ENCODE results near the gene ARHGEF1.

The ARHGEF1 gene

GRCh38 chr19:41945135-41945766, 62.3 kb downstream of the ARHGEF1 start:
- H3K36me3 ChIP-seq (ENCODE audit: insufficient read depth, low read length), result no peaks in the 10 kb centered on the region
- ATAC-seq (ENCODE audit: insufficient read depth, low read depth) (no peak), DNase-seq (no peak)
- no peaks in the 10 kb centered on the region for H3K79me2 ChIP-seq (ENCODE audit: insufficient read depth, low read length)
- no peaks in the 10 kb centered on the region for H3K27me3 ChIP-seq (ENCODE audit: insufficient read depth, low read length, poor library complexity)
- no peak overlapping the region for H3K4me2 ChIP-seq (ENCODE audit: insufficient read depth, low read length)
- no peaks in the 10 kb centered on the region for H3K4me1 ChIP-seq (ENCODE audit: insufficient read depth, low read length)
- no peaks in the 10 kb centered on the region for H3K9me3 ChIP-seq (ENCODE audit: insufficient read depth, low read length, severe bottlenecking)
- H4K20me1 ChIP-seq (ENCODE audit: insufficient read depth, low read length), result no peaks in the 10 kb centered on the region
- H3K27ac ChIP-seq (ENCODE audit: low read length), result no peak overlapping the region; the same call in 1 of the 2 replicates
- TF ChIP-seq CTCF (IDR thresholded peaks at IDR 0.05; ENCODE audit: borderline replicate concordance, extremely low read depth, low read length, poor library complexity, severe bottlenecking), result no peak
- TF ChIP-seq EZH2 (IDR thresholded peaks at IDR 0.05; ENCODE audit: borderline replicate concordance, low read depth, low read length, severe bottlenecking), result no peak
- no peak overlapping the region for H2AFZ ChIP-seq (ENCODE audit: low read depth, low read length)
- no peak overlapping the region for H3K4me3 ChIP-seq (ENCODE audit: low read depth in 1 of 2, low read length in 2 of 2)
- H3K9ac ChIP-seq (ENCODE audit: low read depth, low read length), result no peak overlapping the region

GRCh38 chr19:41947091-41947490, 64.1 kb downstream of the ARHGEF1 start:
- ATAC-seq (ENCODE audit: insufficient read depth, low read depth) (no peak), DNase-seq (no peak)
- Histone ChIP-seq H3K36me3 (ENCODE audit: insufficient read depth, low read length) (no peaks in the 10 kb centered on the region), H3K4me2 (ENCODE audit: insufficient read depth, low read length) (no peak overlapping the region), H3K79me2 (ENCODE audit: insufficient read depth, low read length) (no peaks in the 10 kb centered on the region), H3K9me3 (ENCODE audit: insufficient read depth, low read length, severe bottlenecking) (no peaks in the 10 kb centered on the region), H3K4me1 (ENCODE audit: insufficient read depth, low read length) (peaks cover 6% of the 10 kb centered on the region; the same call in 1 of the 2 replicates), H3K27ac (ENCODE audit: low read length) (no peak overlapping the region), H4K20me1 (ENCODE audit: insufficient read depth, low read length) (no peaks in the 10 kb centered on the region), H3K27me3 (ENCODE audit: insufficient read depth, low read length, poor library complexity) (no peaks in the 10 kb centered on the region), H2AFZ (ENCODE audit: low read depth, low read length) (no peak overlapping the region), H3K4me3 (ENCODE audit: low read depth in 1 of 2, low read length in 2 of 2) (no peak overlapping the region), H3K9ac (ENCODE audit: low read depth, low read length) (no peak overlapping the region)
- TF ChIP-seq CTCF (IDR thresholded peaks at IDR 0.05; ENCODE audit: borderline replicate concordance, extremely low read depth, low read length, poor library complexity, severe bottlenecking), result no peak
- no peak for TF ChIP-seq EZH2 (IDR thresholded peaks at IDR 0.05; ENCODE audit: borderline replicate concordance, low read depth, low read length, severe bottlenecking)

GRCh38 chr19:41951686-41952172, 68.7 kb downstream of the ARHGEF1 start:
- ATAC-seq (ENCODE audit: insufficient read depth, low read depth), result peak; percentile 95
- Histone ChIP-seq H3K27ac (ENCODE audit: low read length) (no peak overlapping the region), H3K9ac (ENCODE audit: low read depth, low read length) (no peak overlapping the region), H2AFZ (ENCODE audit: low read depth, low read length) (peak overlapping the region; percentile 67), H3K79me2 (ENCODE audit: insufficient read depth, low read length) (no peaks in the 10 kb centered on the region), H4K20me1 (ENCODE audit: insufficient read depth, low read length) (no peaks in the 10 kb centered on the region), H3K9me3 (ENCODE audit: insufficient read depth, low read length, severe bottlenecking) (no peaks in the 10 kb centered on the region), H3K36me3 (ENCODE audit: insufficient read depth, low read length) (peaks cover 10% of the 10 kb centered on the region), H3K27me3 (ENCODE audit: insufficient read depth, low read length, poor library complexity) (no peaks in the 10 kb centered on the region), H3K4me3 (ENCODE audit: low read depth in 1 of 2, low read length in 2 of 2) (no peak overlapping the region), H3K4me1 (ENCODE audit: insufficient read depth, low read length) (peaks cover 6% of the 10 kb centered on the region; the same call in 1 of the 2 replicates), H3K4me2 (ENCODE audit: insufficient read depth, low read length) (peak overlapping the region; percentile 41; the same call in 1 of the 2 replicates)
- peak; percentile 85 for DNase-seq
- peak; percentile 98 for TF ChIP-seq CTCF (IDR thresholded peaks at IDR 0.05; ENCODE audit: borderline replicate concordance, extremely low read depth, low read length, poor library complexity, severe bottlenecking)
- TF ChIP-seq EZH2 (IDR thresholded peaks at IDR 0.05; ENCODE audit: borderline replicate concordance, low read depth, low read length, severe bottlenecking), result no peak
